Lower leg skin (tissue), 3 donors: Measurements from ENCODE around the gene ATCAY.
"Not testable (repeated sequence)": the region's sequence is repeated elsewhere in the genome, so short reads cannot be mapped to it uniquely, and the experiment has no call there.

Experiments
- POLR2A ChIP-seq, 2 donors: fragments of 450-650 bp; IDR thresholded peaks; one replicate each; pipeline ENCODE4 v1.6.1; 2016 to 2017; ENCODE audit warnings: antibody characterized with exemption in 2 of 2, mild to moderate bottlenecking in 1 of 2, moderate library complexity in 1 of 2
- TF ChIP-seq, protein P1 (sequence below), 3 donors: fragments of 450-650 bp; IDR thresholded peaks; one replicate each; pipeline ENCODE4 v1.5.1; 2016; ENCODE audit warnings: antibody characterized with exemption in 3 of 3, mild to moderate bottlenecking in 3 of 3, moderate library complexity in 2 of 3

DNA sequence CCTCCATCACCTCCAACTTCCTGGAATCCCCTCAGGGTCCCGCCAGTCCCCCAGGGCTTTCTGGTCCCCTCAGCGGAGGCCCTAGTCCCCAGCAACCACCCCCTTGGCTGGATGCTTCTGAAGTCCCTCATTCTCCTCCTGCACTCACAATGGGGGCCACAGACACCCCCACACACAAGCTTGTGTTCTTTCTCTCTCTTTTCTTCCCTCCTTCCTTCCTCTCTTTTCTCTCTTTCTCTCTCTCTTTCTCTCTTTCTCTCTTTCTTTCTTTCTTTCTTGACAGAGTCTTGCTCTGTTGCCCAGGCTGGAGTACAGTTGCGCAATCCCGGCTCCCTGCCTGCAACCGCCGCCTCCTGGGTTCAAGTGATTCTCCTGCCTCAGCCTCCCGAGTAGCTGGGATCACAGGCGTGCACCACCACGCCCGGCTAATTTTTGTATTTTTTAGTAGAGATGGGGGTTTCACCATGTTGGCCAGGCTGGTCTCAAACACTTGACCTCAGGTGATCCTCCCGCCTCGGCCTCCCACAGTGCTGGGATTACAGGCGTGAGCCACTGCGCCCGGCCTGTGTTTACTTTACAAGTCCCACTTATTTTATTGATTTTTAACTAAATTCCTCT, 66.9 kb downstream of the ATCAY start:
- TF ChIP-seq, protein P1, sequence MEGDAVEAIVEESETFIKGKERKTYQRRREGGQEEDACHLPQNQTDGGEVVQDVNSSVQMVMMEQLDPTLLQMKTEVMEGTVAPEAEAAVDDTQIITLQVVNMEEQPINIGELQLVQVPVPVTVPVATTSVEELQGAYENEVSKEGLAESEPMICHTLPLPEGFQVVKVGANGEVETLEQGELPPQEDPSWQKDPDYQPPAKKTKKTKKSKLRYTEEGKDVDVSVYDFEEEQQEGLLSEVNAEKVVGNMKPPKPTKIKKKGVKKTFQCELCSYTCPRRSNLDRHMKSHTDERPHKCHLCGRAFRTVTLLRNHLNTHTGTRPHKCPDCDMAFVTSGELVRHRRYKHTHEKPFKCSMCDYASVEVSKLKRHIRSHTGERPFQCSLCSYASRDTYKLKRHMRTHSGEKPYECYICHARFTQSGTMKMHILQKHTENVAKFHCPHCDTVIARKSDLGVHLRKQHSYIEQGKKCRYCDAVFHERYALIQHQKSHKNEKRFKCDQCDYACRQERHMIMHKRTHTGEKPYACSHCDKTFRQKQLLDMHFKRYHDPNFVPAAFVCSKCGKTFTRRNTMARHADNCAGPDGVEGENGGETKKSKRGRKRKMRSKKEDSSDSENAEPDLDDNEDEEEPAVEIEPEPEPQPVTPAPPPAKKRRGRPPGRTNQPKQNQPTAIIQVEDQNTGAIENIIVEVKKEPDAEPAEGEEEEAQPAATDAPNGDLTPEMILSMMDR (IDR thresholded peaks at IDR 0.05), result not testable (repeated sequence)
- TF ChIP-seq POLR2A (IDR thresholded peaks at IDR 0.05), result not testable (repeated sequence)
